Measurements from ENCODE around the gene NTM.
"Not testable (repeated sequence)": the region's sequence is repeated elsewhere in the genome, so short reads cannot be mapped to it uniquely, and the experiment has no call there.

NTM gene

GRCh38 chr11:131418189-131418588 lies 47.8 kb downstream of the NTM start:
- in situ Hi-C loops (cut with MboI; ENCODE audit: low sequenced_read_pairs), result no loop called here

- in situ Hi-C loops (cut with MboI; ENCODE audit: low sequenced_read_pairs), result no loop called here
These were observed 50.8 kb downstream of the NTM start for GRCh38 chr11:131421066-131421855.

- in situ Hi-C loops (cut with MboI; ENCODE audit: low sequenced_read_pairs), result no loop called here
These were observed 51.6 kb downstream of the NTM start for GRCh38 chr11:131422029-131422428.

GRCh38 chr11:131422496-131422895 lies 52.1 kb downstream of the NTM start:
- in situ Hi-C loops (cut with MboI; ENCODE audit: low sequenced_read_pairs), result no loop called here

- in situ Hi-C loops (cut with MboI; ENCODE audit: low sequenced_read_pairs), result no loop called here
These were observed 53.3 kb downstream of the NTM start for GRCh38 chr11:131423688-131424087.

GRCh38 chr11:131424257-131424876 lies 54.0 kb downstream of the NTM start:
- in situ Hi-C loops (cut with MboI; ENCODE audit: low sequenced_read_pairs), result not testable (repeated sequence)

GRCh38 chr11:131425285-131425684 lies 54.9 kb downstream of the NTM start:
- in situ Hi-C loops (cut with MboI; ENCODE audit: low sequenced_read_pairs), result no loop called here

- in situ Hi-C loops (cut with MboI; ENCODE audit: low sequenced_read_pairs), result no loop called here
These were observed 58.4 kb downstream of the NTM start for GRCh38 chr11:131428853-131429252.

GRCh38 chr11:131430473-131431208 lies 60.2 kb downstream of the NTM start:
- in situ Hi-C loops (cut with MboI; ENCODE audit: low sequenced_read_pairs), result no loop called here

- in situ Hi-C loops (cut with MboI; ENCODE audit: low sequenced_read_pairs), result no loop called here
These were observed 70.8 kb downstream of the NTM start for GRCh38 chr11:131441051-131441810.

- in situ Hi-C loops (cut with MboI; ENCODE audit: low sequenced_read_pairs), result no loop called here
These were observed 76.3 kb downstream of the NTM start for GRCh38 chr11:131446590-131447275.

- in situ Hi-C loops (cut with MboI; ENCODE audit: low sequenced_read_pairs), result no loop called here
These were observed 76.9 kb downstream of the NTM start for GRCh38 chr11:131447277-131447815.

GRCh38 chr11:131447898-131448297 lies 77.5 kb downstream of the NTM start:
- in situ Hi-C loops (cut with MboI; ENCODE audit: low sequenced_read_pairs), result no loop called here

GRCh38 chr11:131449036-131450019 lies 78.9 kb downstream of the NTM start:
- in situ Hi-C loops (cut with MboI; ENCODE audit: low sequenced_read_pairs), result no loop called here

- in situ Hi-C loops (cut with MboI; ENCODE audit: low sequenced_read_pairs), result no loop called here
These were observed 84.1 kb downstream of the NTM start for GRCh38 chr11:131454490-131454889.

GRCh38 chr11:131454989-131455388 lies 84.6 kb downstream of the NTM start:
- in situ Hi-C loops (cut with MboI; ENCODE audit: low sequenced_read_pairs), result no loop called here

GRCh38 chr11:131455843-131456704 lies 85.7 kb downstream of the NTM start:
- in situ Hi-C loops (cut with MboI; ENCODE audit: low sequenced_read_pairs), result no loop called here

GRCh38 chr11:131457163-131457562 lies 86.7 kb downstream of the NTM start:
- in situ Hi-C loops (cut with MboI; ENCODE audit: low sequenced_read_pairs), result no loop called here

All from HL-60/S4 (cell line).